ENCODE results near the gene VEZF1.

Gene VEZF1

GRCh38 chr17:57999010-57999495 is 11.0 kb upstream of the VEZF1 start:
- DNase-seq, result no peak

GRCh38 chr17:57997085-57997809 is 9.2 kb upstream of the VEZF1 start:
- DNase-seq, result no peak

GRCh38 chr17:57995076-57995956 is 7.3 kb upstream of the VEZF1 start:
- peak; percentile 88 for DNase-seq

GRCh38 chr17:57994436-57994835 is 6.4 kb upstream of the VEZF1 start:
- no peak for DNase-seq

- peak; percentile 62 for DNase-seq
Observed at GRCh38 chr17:57993471-57994365, 5.7 kb upstream of the VEZF1 start.

GRCh38 chr17:57991537-57991936 is 3.5 kb upstream of the VEZF1 start:
- DNase-seq, result no peak

GRCh38 chr17:57990037-57990436 is 2.0 kb upstream of the VEZF1 start:
- no peak for DNase-seq

- peak; percentile 67 for DNase-seq
Observed at GRCh38 chr17:57988301-57989250, 522 bp upstream of the VEZF1 start.

- peak; percentile 47 for DNase-seq
Observed at GRCh38 chr17:57986841-57987580, 1.0 kb downstream of the VEZF1 start.

- no peak for DNase-seq
Observed at GRCh38 chr17:57985675-57985974, 2.4 kb downstream of the VEZF1 start.

GRCh38 chr17:57984936-57985674 is 2.9 kb downstream of the VEZF1 start:
- DNase-seq, result no peak

- no peak for DNase-seq
Observed at GRCh38 chr17:57984261-57984890, 3.7 kb downstream of the VEZF1 start.

- no peak for DNase-seq
Observed at GRCh38 chr17:57983446-57983845, 4.6 kb downstream of the VEZF1 start.

- DNase-seq, result no peak
Observed at GRCh38 chr17:57982452-57983170, 5.4 kb downstream of the VEZF1 start.

- peak; percentile 69 for DNase-seq
Observed at GRCh38 chr17:57980522-57980921, 7.5 kb downstream of the VEZF1 start.

GRCh38 chr17:57979076-57979475 is 9.0 kb downstream of the VEZF1 start:
- no peak for DNase-seq

GRCh38 chr17:57976594-57976993 is 11.5 kb downstream of the VEZF1 start:
- DNase-seq, result no peak

- DNase-seq, result no peak
Observed at GRCh38 chr17:57975044-57975443, 13.0 kb downstream of the VEZF1 start.

All from NCI-H2171 (cell line).